SK-N-SH (cell line): ENCODE data around the gene ABCE1. TPM values are rescaled to one million over a fixed set of nuclear protein-coding genes. Genes with fewer than 3 reads are reported as not detected.
"Not testable (repeated sequence)": the region's sequence is repeated elsewhere in the genome, so short reads cannot be mapped to it uniquely, and the experiment has no call there.

ENCODE experiments used
- CTCF ChIA-PET: fragments of 300-600, 350-600 bp; formaldehyde crosslinking; extraction: SDS; loops from one replicate; lab custom pipeline; 2021; lab: Yijun Ruan, JAX
- POLR2A ChIA-PET: fragments of 350-600 bp; sonication (Branson Sonifier 250); formaldehyde crosslinking; extraction: SDS; loops from one replicate; lab custom pipeline; 2020; ENCODE audit warnings: antibody characterized with exemption, inconsistent platforms; lab: Yijun Ruan, JAX
- DNase-seq: peaks from one replicate; pipeline ENCODE4 v3.0.0; 2012
- H2AFZ ChIP-seq: fragments of 200-600 bp; sonication (generic); 2 replicates; pipeline ENCODE4 v1.8.1; 2016; ENCODE audit warnings: antibody characterized with exemption, mild to moderate bottlenecking, low read depth
- H3F3A ChIP-seq: fragments of 200-600 bp; sonication (generic); replicated peaks from 2 replicates; pipeline ENCODE3; 2016; ENCODE audit warnings: antibody characterized with exemption, mild to moderate bottlenecking; ENCODE audit not compliant: insufficient read depth
- H3K27ac ChIP-seq, 2 experiments: fragments of 200-500 bp in 1 of 2; fragments of 200-600 bp in 1 of 2; sonication (Bioruptor generic) in 1 of 2; sonication (generic), shearing (Covaris generic) in 1 of 2; 2 replicates each; pipeline versions ENCODE4 v1.5.1 to v1.6.1; 2014 to 2016; ENCODE audit warnings: low read depth in 2 of 2, inconsistent platforms in 1 of 2, low read length in 1 of 2, mild to moderate bottlenecking in 1 of 2, mixed read lengths in 1 of 2
- H3K27me3 ChIP-seq: fragments of 200-600 bp; sonication (generic), shearing (Covaris generic); 2 replicates; pipeline ENCODE4 v1.6.1; 2016; ENCODE audit warnings: mixed run types; ENCODE audit not compliant: insufficient read depth
- H3K36me3 ChIP-seq, 2 experiments: fragments of 200-500 bp in 1 of 2; fragments of 200-600 bp in 1 of 2; sonication (Bioruptor generic) in 1 of 2; sonication (generic) in 1 of 2; replicated peaks in 1 of 2; 2 replicates each; pipeline versions ENCODE3 to v1.5.1; 2014 to 2016; ENCODE audit warnings: low read length in 1 of 2, mild to moderate bottlenecking in 1 of 2; ENCODE audit not compliant: insufficient read depth in 2 of 2, control insufficient read depth in 1 of 2
- H3K4me1 ChIP-seq, 2 experiments: fragments of 200-500 bp in 1 of 2; fragments of 200-600 bp in 1 of 2; sonication (Bioruptor generic) in 1 of 2; sonication (generic), shearing (Covaris generic) in 1 of 2; 2 replicates each; pipeline versions ENCODE4 v1.5.1 to v1.6.1; 2014 to 2016; ENCODE audit warnings: low read depth in 1 of 2, low read length in 1 of 2, mixed run types in 1 of 2; ENCODE audit not compliant: insufficient read depth in 2 of 2, control insufficient read depth in 1 of 2
- H3K4me2 ChIP-seq: fragments of 200-600 bp; sonication (generic), shearing (Covaris generic); 2 replicates; pipeline ENCODE4 v1.6.1; 2017; ENCODE audit warnings: mixed run types
- H3K4me3 ChIP-seq, 2 experiments: fragments of 200-500 bp in 1 of 2; fragments of 200-600 bp in 1 of 2; sonication (Bioruptor generic) in 1 of 2; sonication (generic), shearing (Covaris generic) in 1 of 2; 2 replicates each; pipeline versions ENCODE4 v1.5.1 to v1.8.1; 2014 to 2016; ENCODE audit warnings: low read depth in 2 of 2, inconsistent platforms in 1 of 2, low read length in 1 of 2, mild to moderate bottlenecking in 1 of 2, mixed read lengths in 1 of 2, moderate library complexity in 1 of 2
- H3K79me2 ChIP-seq: fragments of 200-600 bp; sonication (generic); 2 replicates; pipeline ENCODE4 v1.8.1; 2017; ENCODE audit warnings: mild to moderate bottlenecking; ENCODE audit not compliant: insufficient read depth
- H3K9ac ChIP-seq: fragments of 200-600 bp; sonication (generic); 2 replicates; pipeline ENCODE4 v1.6.1; 2017; ENCODE audit warnings: mixed run types
- H3K9me2 ChIP-seq: fragments of 200-600 bp; sonication (generic); 2 replicates; pipeline ENCODE4 v1.6.1; 2017; ENCODE audit warnings: mixed run types
- H3K9me3 ChIP-seq: fragments of 200-600 bp; sonication (generic); 2 replicates; pipeline ENCODE4 v1.6.1; 2017; ENCODE audit warnings: mixed run types, mild to moderate bottlenecking, moderate library complexity
- H4K20me1 ChIP-seq: fragments of 200-600 bp; sonication (generic); 2 replicates; pipeline ENCODE4 v1.6.1; 2017; ENCODE audit warnings: mild to moderate bottlenecking, mixed run types; ENCODE audit not compliant: insufficient read depth
- CHD2 ChIP-seq: fragments of 150-350 bp; IDR thresholded peaks from 2 replicates; pipeline ENCODE4 v1.6.1; 2018; ENCODE audit warnings: low read length; ENCODE audit not compliant: partially characterized antibody
- ELF1 ChIP-seq: IDR thresholded peaks from 2 replicates; pipeline ENCODE4 v1.4.0; 2012
- FOSL2 ChIP-seq: IDR thresholded peaks from 2 replicates; pipeline ENCODE4 v1.4.0; 2012; ENCODE audit warnings: low read depth, mild to moderate bottlenecking, moderate library complexity, borderline replicate concordance
- IRF3 ChIP-seq: fragments of 150-350 bp; IDR thresholded peaks from 2 replicates; pipeline ENCODE4 v1.6.1; 2016; ENCODE audit warnings: mild to moderate bottlenecking, low read depth, low read length
- MAX ChIP-seq: IDR thresholded peaks from 2 replicates; pipeline ENCODE4 v1.4.0; 2012; ENCODE audit warnings: low read depth
- MEF2A ChIP-seq: IDR thresholded peaks from 2 replicates; pipeline ENCODE4 v1.4.0; 2012; ENCODE audit warnings: low read depth, borderline replicate concordance
- MXI1 ChIP-seq: IDR thresholded peaks from 2 replicates; pipeline ENCODE4 v1.6.1; 2012; ENCODE audit warnings: mild to moderate bottlenecking, low read depth, low read length, improper control_type of control experiment
- NFIC ChIP-seq: IDR thresholded peaks from 2 replicates; pipeline ENCODE4 v1.4.0; 2012; ENCODE audit warnings: borderline replicate concordance
- PBX3 ChIP-seq: IDR thresholded peaks from 2 replicates; pipeline ENCODE4; 2012
- POLR2AphosphoS5 ChIP-seq: IDR thresholded peaks from 2 replicates; pipeline ENCODE4 v1.6.1; 2012; ENCODE audit warnings: low read depth, low read length
- RAD21 ChIP-seq: IDR thresholded peaks from 2 replicates; pipeline ENCODE4 v1.6.1; 2012; ENCODE audit warnings: mild to moderate bottlenecking, low read length
- RFX5 ChIP-seq: IDR thresholded peaks from 2 replicates; pipeline ENCODE4 v1.6.1; 2012; ENCODE audit warnings: mild to moderate bottlenecking, improper control_type of control experiment, low read length
- TAF1 ChIP-seq: IDR thresholded peaks from 2 replicates; pipeline ENCODE4 v1.6.1; 2012; ENCODE audit warnings: low read depth, mild to moderate bottlenecking, low read length, moderate library complexity, borderline replicate concordance
- YY1 ChIP-seq: IDR thresholded peaks from 2 replicates; pipeline ENCODE4 v1.4.0; 2012; ENCODE audit warnings: low read depth, mild to moderate bottlenecking
- WGBS: methylation state at CpG from one replicate; pipeline ENCODE4 v1.1.6; 2017; ENCODE audit warnings: low lambda C conversion rate; 5-methylcytosine and 5-hydroxymethylcytosine counted together
- polyA plus RNA-seq, 3 experiments: library from polyadenylated mRNA; depleted of rRNA; stranded (reverse); fragments of >200 nt; gene quantifications; 2 replicates each; pipeline ENCODE4 v1.2.3, GENCODE V29; 2012

Gene ABCE1
- polyA plus RNA-seq, 1 of the 3 experiments (the other 2 are of a cell fraction) = 48.3 TPM

- TF ChIP-seq MXI1 (no peak), IRF3 (no peak), TAF1 (no peak)
These were observed 32.8 kb downstream of the ABCE1 start (continued) for GRCh38 chr4:145130788-145131399.

GRCh38 chr4:145131848-145132247 lies 33.7 kb downstream of the ABCE1 start:
- Histone ChIP-seq H3K4me2 (no peak overlapping the region), H3K27ac (peak overlapping the region in 1 of 2 experiments; percentile 73; a peak in 3 of 4 replicates), H3K79me2 (no peaks in the 10 kb centered on the region; the same call in 1 of the 2 replicates), H2AFZ (no peak overlapping the region), H4K20me1 (no peaks in the 10 kb centered on the region), H3K36me3 (peaks cover 36 to 57% of the 10 kb centered on the region in 2 experiments), H3K27me3 (no peaks in the 10 kb centered on the region), H3K9ac (no peak overlapping the region), H3K9me2 (no peaks in the 10 kb centered on the region), H3K4me3 (no peak overlapping the region), H3F3A (peaks cover 31% of the 10 kb centered on the region), H3K9me3 (no peaks in the 10 kb centered on the region), H3K4me1 (peaks cover 0 to 10% of the 10 kb centered on the region in 2 experiments; a peak in 2 of 4 replicates)
- ChIA-PET CTCF (no interaction called here), POLR2A (no interaction called here)
- DNase-seq = no peak
- TF ChIP-seq POLR2AphosphoS5 (no peak), YY1 (no peak), ELF1 (no peak), RFX5 (no peak)
- WGBS = 97% methylated on average over 12 of the region's 12 CpGs

GRCh38 chr4:145132511-145133098 lies 34.5 kb downstream of the ABCE1 start:
- H3K79me2 ChIP-seq = no peaks in the 10 kb centered on the region; the same call in 1 of the 2 replicates
- CTCF ChIA-PET = interaction anchor here (1.2 kb wide), 1 partner anchor 34 kb away, joined by 3 read pairs; the partner anchor contains the start of genes ABCE1 and ANAPC10
- H3K9me3 ChIP-seq = no peaks in the 10 kb centered on the region
- H3F3A ChIP-seq = peaks cover 31% of the 10 kb centered on the region
- H3K4me1 ChIP-seq = peaks cover 0 to 10% of the 10 kb centered on the region in 2 experiments; a peak in 2 of 4 replicates
- no peaks in the 10 kb centered on the region for H3K27me3 ChIP-seq
- no peak overlapping the region for H3K9ac ChIP-seq
- WGBS = 85% methylated on average over 5 of the region's 5 CpGs
- H4K20me1 ChIP-seq = no peaks in the 10 kb centered on the region
- H3K4me2 ChIP-seq = no peak overlapping the region
- H3K36me3 ChIP-seq = peaks cover 34 to 53% of the 10 kb centered on the region in 2 experiments
- TF ChIP-seq PBX3 (peak; percentile 53), RAD21 (no peak), MAX (no peak), NFIC (peak; percentile 24; the same call in 1 of the 2 replicates), FOSL2 (no peak), MEF2A (no peak), CHD2 (no peak)
- H2AFZ ChIP-seq = no peak overlapping the region
- no peak overlapping the region for H3K4me3 ChIP-seq
- H3K9me2 ChIP-seq = no peaks in the 10 kb centered on the region
- POLR2A ChIA-PET = interaction anchor here (0.7 kb wide), 1 partner anchor 8 kb away, joined by 3 read pairs; no protein-coding TSS in a partner anchor
- no peak for DNase-seq
- peak overlapping the region; percentile 1 to 73; a peak in 2 of 4 replicates for H3K27ac ChIP-seq

GRCh38 chr4:145136219-145136618 lies 38.1 kb downstream of the ABCE1 start:
- DNase-seq, H3F3A ChIP-seq, H3K9me3 ChIP-seq, H3K4me2 ChIP-seq, H4K20me1 ChIP-seq, H3K79me2 ChIP-seq, H2AFZ ChIP-seq, CTCF ChIA-PET, H3K9me2 ChIP-seq, H3K4me1 ChIP-seq, POLR2A ChIA-PET, H3K9ac ChIP-seq, H3K27ac ChIP-seq, H3K27me3 ChIP-seq, H3K4me3 ChIP-seq: not testable (repeated sequence)
- 85% methylated on average over 1 of the region's 1 CpG for WGBS
- peaks cover 45 to 60% of the 10 kb centered on the region in 2 experiments for H3K36me3 ChIP-seq
